BLaER1 (cell line): ENCODE data around the gene RUBCNL.

ENCODE experiments used
- H3K27ac ChIP-seq: shearing (Covaris generic); formaldehyde crosslinking; 2 replicates; pipeline ENCODE4 v1.8.1; 2022
- H3K27me3 ChIP-seq: shearing (Covaris generic); formaldehyde crosslinking; 2 replicates; pipeline ENCODE4 v1.8.1; 2022
- H3K36me3 ChIP-seq: shearing (Covaris generic); formaldehyde crosslinking; 2 replicates; pipeline ENCODE4 v1.8.1; 2022
- H3K4me1 ChIP-seq: shearing (Covaris generic); formaldehyde crosslinking; 2 replicates; pipeline ENCODE4 v1.8.1; 2022
- H3K4me2 ChIP-seq: shearing (Covaris generic); formaldehyde crosslinking; 2 replicates; pipeline ENCODE4 v1.8.1; 2022
- H3K4me3 ChIP-seq: shearing (Covaris generic); formaldehyde crosslinking; 2 replicates; pipeline ENCODE4 v1.8.1; 2022
- H3K9ac ChIP-seq: shearing (Covaris generic); formaldehyde crosslinking; 2 replicates; pipeline ENCODE4 v1.8.1; 2022
- H3K9me3 ChIP-seq: shearing (Covaris generic); formaldehyde crosslinking; 2 replicates; pipeline ENCODE4 v1.8.1; 2022
- H4K20me1 ChIP-seq: shearing (Covaris generic); formaldehyde crosslinking; 2 replicates; pipeline ENCODE4 v1.8.1; 2022
- Cebpa-rat ChIP-seq: shearing (Covaris generic); IDR thresholded peaks from 2 replicates; pipeline ENCODE4 v1.8.1; 2022

The RUBCNL gene

GRCh38 chr13:46343279-46343994, 43.6 kb downstream of the RUBCNL start:
- no peak overlapping the region for H3K27ac ChIP-seq
- H3K4me3 ChIP-seq = no peak overlapping the region
- H3K36me3 ChIP-seq = no peaks in the 10 kb centered on the region
- H3K9me3 ChIP-seq = no peaks in the 10 kb centered on the region
- peaks cover 42% of the 10 kb centered on the region for H3K4me1 ChIP-seq
- no peaks in the 10 kb centered on the region for H3K27me3 ChIP-seq
- no peak overlapping the region for H3K9ac ChIP-seq
- no peak overlapping the region for H3K4me2 ChIP-seq
- no peak for TF ChIP-seq Cebpa-rat
- no peaks in the 10 kb centered on the region for H4K20me1 ChIP-seq

DNA sequence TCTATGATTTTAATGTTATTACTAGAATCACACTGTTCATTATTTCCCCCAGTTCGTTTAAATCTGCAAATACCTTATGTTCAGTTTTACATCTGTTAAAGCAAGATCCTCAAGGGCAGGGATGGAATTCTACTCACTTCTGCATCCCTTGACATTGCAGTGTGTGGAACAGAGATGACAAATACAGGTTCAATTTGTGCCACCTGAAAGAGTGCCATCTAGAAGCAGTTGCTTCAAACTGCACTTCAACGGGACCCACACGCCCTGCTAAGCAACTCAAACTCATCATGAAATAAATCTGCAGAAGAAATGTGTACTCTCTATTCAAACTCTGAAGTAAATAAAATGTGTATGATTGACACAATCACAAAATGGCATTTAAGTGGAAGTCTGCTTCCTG, 44.5 kb downstream of the RUBCNL start:
- Histone ChIP-seq H3K36me3 (no peaks in the 10 kb centered on the region), H3K9me3 (no peaks in the 10 kb centered on the region), H3K27me3 (no peaks in the 10 kb centered on the region), H4K20me1 (no peaks in the 10 kb centered on the region), H3K9ac (no peak overlapping the region), H3K27ac (no peak overlapping the region), H3K4me2 (no peak overlapping the region), H3K4me3 (no peak overlapping the region), H3K4me1 (peaks cover 45% of the 10 kb centered on the region)
- TF ChIP-seq Cebpa-rat = no peak

- no peak overlapping the region for H3K9ac ChIP-seq
- no peaks in the 10 kb centered on the region for H4K20me1 ChIP-seq
- no peaks in the 10 kb centered on the region for H3K27me3 ChIP-seq
- H3K9me3 ChIP-seq = peaks cover 3% of the 10 kb centered on the region; the same call in 1 of the 2 replicates
- TF ChIP-seq Cebpa-rat = no peak
- peak overlapping the region; percentile 40 for H3K4me3 ChIP-seq
- peak overlapping the region; percentile 65 for H3K27ac ChIP-seq
- H3K36me3 ChIP-seq = no peaks in the 10 kb centered on the region
- peak overlapping the region; percentile 73 for H3K4me2 ChIP-seq
- H3K4me1 ChIP-seq = peaks cover 45% of the 10 kb centered on the region
Measured at GRCh38 chr13:46341112-46341711, 45.8 kb downstream of the RUBCNL start.

- H3K27ac ChIP-seq = peak overlapping the region; percentile 65
- peak overlapping the region; percentile 73 for H3K4me2 ChIP-seq
- peaks cover 45% of the 10 kb centered on the region for H3K4me1 ChIP-seq
Measured at GRCh38 chr13:46340631-46341111, 46.4 kb downstream of the RUBCNL start.

GRCh38 chr13:46340011-46340410, 47.0 kb downstream of the RUBCNL start:
- TF ChIP-seq Cebpa-rat = no peak
- no peaks in the 10 kb centered on the region for H4K20me1 ChIP-seq
- no peaks in the 10 kb centered on the region for H3K27me3 ChIP-seq
- H3K4me1 ChIP-seq = peaks cover 39% of the 10 kb centered on the region
- H3K9me3 ChIP-seq = peaks cover 3% of the 10 kb centered on the region; the same call in 1 of the 2 replicates
- H3K4me3 ChIP-seq = peak overlapping the region; percentile 40; the same call in 1 of the 2 replicates
- H3K27ac ChIP-seq = no peak overlapping the region; the same call in 1 of the 2 replicates
- peak overlapping the region; percentile 73 for H3K4me2 ChIP-seq
- no peak overlapping the region for H3K9ac ChIP-seq
- H3K36me3 ChIP-seq = no peaks in the 10 kb centered on the region

More at GRCh38 chr13:46340631-46341111, 46.4 kb downstream of the RUBCNL start:
- Histone ChIP-seq H3K9ac (no peak overlapping the region), H3K4me3 (peak overlapping the region; percentile 40), H3K27me3 (no peaks in the 10 kb centered on the region), H4K20me1 (no peaks in the 10 kb centered on the region), H3K9me3 (peaks cover 3% of the 10 kb centered on the region; the same call in 1 of the 2 replicates), H3K36me3 (no peaks in the 10 kb centered on the region)
- no peak for TF ChIP-seq Cebpa-rat

- peaks cover 38% of the 10 kb centered on the region for H3K4me1 ChIP-seq
- no peaks in the 10 kb centered on the region for H3K36me3 ChIP-seq
- H3K4me2 ChIP-seq = peak overlapping the region; percentile 62
- no peaks in the 10 kb centered on the region for H4K20me1 ChIP-seq
- peaks cover 3% of the 10 kb centered on the region; the same call in 1 of the 2 replicates for H3K9me3 ChIP-seq
- no peak overlapping the region for H3K4me3 ChIP-seq
- H3K27me3 ChIP-seq = no peaks in the 10 kb centered on the region
- H3K9ac ChIP-seq = no peak overlapping the region
- TF ChIP-seq Cebpa-rat = no peak
- H3K27ac ChIP-seq = peak overlapping the region; percentile 32; the same call in 1 of the 2 replicates
Measured at GRCh38 chr13:46339035-46339666, 47.9 kb downstream of the RUBCNL start.

- H3K9me3 ChIP-seq = peaks cover 3% of the 10 kb centered on the region; the same call in 1 of the 2 replicates
- H3K27me3 ChIP-seq = no peaks in the 10 kb centered on the region
- TF ChIP-seq Cebpa-rat = no peak
- no peak overlapping the region for H3K9ac ChIP-seq
- no peak overlapping the region for H3K4me3 ChIP-seq
- H3K36me3 ChIP-seq = no peaks in the 10 kb centered on the region
- no peak overlapping the region for H3K27ac ChIP-seq
- H3K4me2 ChIP-seq = no peak overlapping the region
- H3K4me1 ChIP-seq = peaks cover 38% of the 10 kb centered on the region
- H4K20me1 ChIP-seq = no peaks in the 10 kb centered on the region
Measured at GRCh38 chr13:46337700-46338099, 49.4 kb downstream of the RUBCNL start.

- Histone ChIP-seq H4K20me1 (no peaks in the 10 kb centered on the region), H3K4me1 (peaks cover 11% of the 10 kb centered on the region), H3K9me3 (peaks cover 3% of the 10 kb centered on the region; the same call in 1 of the 2 replicates), H3K27ac (no peak overlapping the region), H3K36me3 (no peaks in the 10 kb centered on the region), H3K4me3 (no peak overlapping the region), H3K27me3 (no peaks in the 10 kb centered on the region), H3K4me2 (no peak overlapping the region), H3K9ac (no peak overlapping the region)
- TF ChIP-seq Cebpa-rat = no peak
Measured at GRCh38 chr13:46334035-46334822, 52.8 kb downstream of the RUBCNL start.

GRCh38 chr13:46332772-46333171, 54.3 kb downstream of the RUBCNL start:
- no peak for TF ChIP-seq Cebpa-rat
- Histone ChIP-seq H4K20me1 (no peaks in the 10 kb centered on the region), H3K4me3 (no peak overlapping the region), H3K4me1 (no peaks in the 10 kb centered on the region), H3K9ac (no peak overlapping the region), H3K27me3 (no peaks in the 10 kb centered on the region), H3K4me2 (no peak overlapping the region), H3K36me3 (no peaks in the 10 kb centered on the region), H3K9me3 (peaks cover 3% of the 10 kb centered on the region; the same call in 1 of the 2 replicates), H3K27ac (no peak overlapping the region)
